Common myeloid progenitor, CD34-positive (primary cell): ENCODE measurements around the gene SLC48A1.

ENCODE experiments used
- CTCF ChIA-PET: fragments of 350-600 bp; sonication (Branson Sonifier 250); formaldehyde crosslinking; loops from one replicate; lab custom pipeline; 2021; ENCODE audit warnings: antibody characterized with exemption; lab: Charles Lee
- POLR2A ChIA-PET: fragments of 350-600 bp; sonication (Branson Sonifier 250); formaldehyde crosslinking; loops from one replicate; lab custom pipeline; 2021; ENCODE audit warnings: antibody characterized with exemption; lab: Charles Lee
- DNase-seq, 3 donors: peaks; one replicate each; pipeline versions ENCODE4 v3.0.0 to v3.0.0-alpha.2; 2013
- H3K27ac ChIP-seq, 2 experiments: 1 replicate in 1 of 2; 2 replicates in 1 of 2; pipeline ENCODE4 v1.7.0; 2013; ENCODE audit warnings: inconsistent platforms in 2 of 2, low read length in 2 of 2, mild to moderate bottlenecking in 2 of 2, low read depth in 1 of 2, moderate library complexity in 1 of 2; ENCODE audit not compliant: severe bottlenecking in 2 of 2, insufficient read depth in 1 of 2, poor library complexity in 1 of 2
- H3K27me3 ChIP-seq, 5 experiments: replicated peaks in 2 of 5; 1 replicate in 3 of 5; 2 replicates in 2 of 5; pipeline versions ENCODE4 v1.6.1 to v1.7.0; 2013; ENCODE audit warnings: low read length in 4 of 5, mild to moderate bottlenecking in 2 of 5, moderate library complexity in 2 of 5, inconsistent platforms in 1 of 5; ENCODE audit not compliant: insufficient read depth in 5 of 5, control insufficient read depth in 4 of 5
- H3K36me3 ChIP-seq, 4 experiments: 1 replicate in 2 of 4; 2 replicates in 2 of 4; pipeline versions ENCODE4 v1.6.1 to v1.7.0; 2013; ENCODE audit warnings: low read length in 3 of 4, control low read depth in 1 of 4, mild to moderate bottlenecking in 1 of 4; ENCODE audit not compliant: control insufficient read depth in 4 of 4, insufficient read depth in 4 of 4
- H3K4me1 ChIP-seq, 4 experiments: 1 replicate in 3 of 4; 2 replicates in 1 of 4; pipeline versions ENCODE4 v1.6.1 to v1.7.1; 2013; ENCODE audit warnings: low read length in 3 of 4, mild to moderate bottlenecking in 3 of 4, control low read depth in 1 of 4, inconsistent platforms in 1 of 4, moderate library complexity in 1 of 4; ENCODE audit not compliant: control insufficient read depth in 4 of 4, insufficient read depth in 4 of 4; ENCODE audit errors: control extremely low read depth in 1 of 4
- H3K4me3 ChIP-seq, 7 experiments: 1 replicate in 4 of 7; 2 replicates in 3 of 7; pipeline versions ENCODE4 v1.5.1 to v1.7.0; 2013; ENCODE audit warnings: mild to moderate bottlenecking in 7 of 7, low read length in 6 of 7, moderate library complexity in 6 of 7, inconsistent platforms in 2 of 7, low read depth in 2 of 7, control low read depth in 1 of 7; ENCODE audit not compliant: insufficient read depth in 4 of 7, control insufficient read depth in 1 of 7; ENCODE audit errors: extremely low read depth in 1 of 7
- H3K9me3 ChIP-seq, 5 experiments: 1 replicate in 4 of 5; 2 replicates in 1 of 5; pipeline versions ENCODE4 v1.6.1 to v1.7.1; 2013; ENCODE audit warnings: low read length in 4 of 5, mild to moderate bottlenecking in 2 of 5, inconsistent platforms in 1 of 5, low read depth in 1 of 5, moderate library complexity in 1 of 5; ENCODE audit not compliant: control insufficient read depth in 4 of 5, insufficient read depth in 2 of 5; ENCODE audit errors: control extremely low read depth in 1 of 5
- WGBS: methylation state at CpG from one replicate; pipeline ENCODE4 v1.1.5; 2013; ENCODE audit not compliant: insufficient coverage; 5-methylcytosine and 5-hydroxymethylcytosine counted together

The SLC48A1 gene

GRCh38 chr12:47783821-47784819 is 11.1 kb downstream of the SLC48A1 start:
- WGBS = 96% methylated on average over 17 of the region's 20 CpGs
- peaks cover 0 to 12% (median 7%) of the 10 kb centered on the region in 4 experiments for H3K4me1 ChIP-seq
- no peaks in the 10 kb centered on the region for H3K9me3 ChIP-seq
- no peaks in the 10 kb centered on the region for H3K27me3 ChIP-seq
- H3K4me3 ChIP-seq = no peak overlapping the region
- no peak overlapping the region for H3K27ac ChIP-seq
- peaks cover 14 to 92% (median 77%) of the 10 kb centered on the region in 4 experiments for H3K36me3 ChIP-seq
- DNase-seq = no peak
- ChIA-PET POLR2A (no interaction called here), CTCF (interaction anchor here (1.2 to 49.5 kb wide), 6 partner anchors 9 to 67 kb away, joined by 3 to 1391 read pairs (median 393); partner anchors contain the start of genes ENDOU, RAPGEF3 and RPAP3)

GRCh38 chr12:47785036-47785886 is 12.2 kb downstream of the SLC48A1 start:
- peaks cover 16 to 97% (median 84%) of the 10 kb centered on the region in 4 experiments for H3K36me3 ChIP-seq
- ChIA-PET CTCF (interaction anchor here (0.8 to 49.5 kb wide), 8 partner anchors 10 to 68 kb away, joined by 3 to 1391 read pairs (median 14); partner anchors contain the start of genes ENDOU, RAPGEF3, RPAP3 and SLC48A1), POLR2A (no interaction called here)

GRCh38 chr12:47785887-47786661 is 13.0 kb downstream of the SLC48A1 start:
- H3K9me3 ChIP-seq = no peaks in the 10 kb centered on the region
- H3K27ac ChIP-seq = no peak overlapping the region
- peaks cover 0 to 10% (median 6%) of the 10 kb centered on the region in 4 experiments for H3K4me1 ChIP-seq
- 99% methylated on average over 9 of the region's 11 CpGs for WGBS
- peaks cover 16 to 100% (median 87%) of the 10 kb centered on the region in 4 experiments for H3K36me3 ChIP-seq
- H3K4me3 ChIP-seq = no peak overlapping the region
- CTCF ChIA-PET = interaction anchor here (1.1 to 49.5 kb wide), 6 partner anchors 12 to 69 kb away, joined by 5 to 1391 read pairs (median 344); partner anchors contain the start of genes ENDOU, RAPGEF3, RPAP3 and SLC48A1
- no peaks in the 10 kb centered on the region for H3K27me3 ChIP-seq
- POLR2A ChIA-PET = no interaction called here
- no peak for DNase-seq

More at GRCh38 chr12:47785036-47785886, 12.2 kb downstream of the SLC48A1 start:
- Histone ChIP-seq H3K9me3 (no peaks in the 10 kb centered on the region), H3K4me3 (no peak overlapping the region), H3K27me3 (no peaks in the 10 kb centered on the region), H3K27ac (peak overlapping the region in 1 of 2 experiments; percentile 25), H3K4me1 (peaks cover 0 to 10% (median 6%) of the 10 kb centered on the region in 4 experiments)
- 96% methylated on average over 11 of the region's 15 CpGs for WGBS
- DNase-seq = no peak

- Histone ChIP-seq H3K36me3 (peaks cover 16 to 99% (median 87%) of the 10 kb centered on the region in 4 experiments), H3K27ac (no peak overlapping the region), H3K27me3 (no peaks in the 10 kb centered on the region), H3K4me1 (peaks cover 0 to 10% (median 6%) of the 10 kb centered on the region in 4 experiments), H3K9me3 (no peaks in the 10 kb centered on the region), H3K4me3 (no peak overlapping the region)
- 95% methylated on average over 9 of the region's 10 CpGs for WGBS
- CTCF ChIA-PET = interaction anchor here (1.1 to 49.5 kb wide), 7 partner anchors 7 to 70 kb away, joined by 5 to 1391 read pairs (median 42); partner anchors contain the start of genes ENDOU, RAPGEF3, RPAP3 and SLC48A1
- DNase-seq = no peak
- POLR2A ChIA-PET = no interaction called here
These were observed 13.7 kb downstream of the SLC48A1 start for GRCh38 chr12:47786662-47787280.

GRCh38 chr12:47787596-47788319 is 14.7 kb downstream of the SLC48A1 start:
- Histone ChIP-seq H3K27me3 (no peaks in the 10 kb centered on the region), H3K27ac (no peak overlapping the region), H3K4me3 (no peak overlapping the region), H3K4me1 (peaks cover 0 to 5% (median under 1%) of the 10 kb centered on the region in 4 experiments), H3K36me3 (peaks cover 20 to 99% (median 92%) of the 10 kb centered on the region in 4 experiments), H3K9me3 (no peaks in the 10 kb centered on the region)
- ChIA-PET POLR2A (interaction anchor here (0.6 to 1.2 kb wide), 2 partner anchors 8 to 14 kb away, joined by 3 read pairs; no protein-coding TSS in a partner anchor), CTCF (interaction anchor here (1.1 to 49.5 kb wide), 8 partner anchors 8 to 71 kb away, joined by 3 to 1391 read pairs (median 32); partner anchors contain the start of genes ENDOU, RAPGEF3 and RPAP3)
- 83% methylated on average over 10 of the region's 14 CpGs for WGBS
- no peak for DNase-seq
